ENCODE measurements around the gene MFNG.
A peak's percentile ranks its signal among the peaks of the same experiment; 100 is the strongest.

Gene MFNG

DNA sequence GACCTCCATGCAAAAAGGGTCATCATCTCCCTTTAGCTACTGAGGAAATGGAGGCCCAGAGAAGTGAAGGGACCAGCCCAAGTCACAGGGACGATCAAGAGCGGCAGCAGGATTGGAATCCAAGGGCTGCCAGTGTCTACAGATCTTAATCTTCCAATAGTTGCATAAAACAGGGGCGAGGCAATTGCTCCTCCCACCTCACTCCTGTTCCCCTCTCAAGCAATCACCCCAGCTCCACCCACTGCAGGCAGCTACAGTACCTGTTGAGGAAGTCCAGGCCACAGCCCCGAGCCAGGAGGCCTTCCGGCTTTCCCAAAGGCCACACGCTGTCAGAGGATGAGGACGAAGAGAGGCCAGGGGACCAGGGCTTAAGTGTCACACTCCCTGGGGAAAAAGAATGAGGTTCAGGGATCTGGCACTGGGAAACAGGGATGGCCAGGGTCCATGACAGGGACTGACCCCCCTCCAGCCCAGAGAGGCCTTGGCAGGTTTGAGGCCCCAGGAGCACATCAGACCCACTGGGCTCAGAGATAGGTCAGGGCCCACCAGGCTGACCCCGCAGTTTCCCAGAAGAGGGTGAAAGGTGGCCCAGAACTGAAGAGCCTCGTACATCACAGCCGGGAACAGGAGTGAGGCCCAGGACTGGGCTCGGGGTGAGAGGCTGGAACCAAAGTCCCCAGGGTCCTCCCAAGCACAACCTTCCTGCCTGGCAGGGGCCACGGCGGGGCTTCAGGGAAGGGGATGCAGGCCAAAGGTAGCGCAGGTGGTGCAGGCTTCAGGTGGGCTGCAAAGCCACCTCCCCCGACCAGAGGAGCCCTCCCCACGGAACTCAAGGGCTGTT is 16.4 kb upstream of the MFNG start:
- Mint-ChIP-seq H3K27ac (no peak overlapping the region), H3K4me1 (peaks cover 13% of the 10 kb centered on the region), H3K4me3 (no peak overlapping the region), H3K36me3 (no peaks in the 10 kb centered on the region), H3K9me3 (no peaks in the 10 kb centered on the region), H3K27me3 (no peaks in the 10 kb centered on the region)

DNA sequence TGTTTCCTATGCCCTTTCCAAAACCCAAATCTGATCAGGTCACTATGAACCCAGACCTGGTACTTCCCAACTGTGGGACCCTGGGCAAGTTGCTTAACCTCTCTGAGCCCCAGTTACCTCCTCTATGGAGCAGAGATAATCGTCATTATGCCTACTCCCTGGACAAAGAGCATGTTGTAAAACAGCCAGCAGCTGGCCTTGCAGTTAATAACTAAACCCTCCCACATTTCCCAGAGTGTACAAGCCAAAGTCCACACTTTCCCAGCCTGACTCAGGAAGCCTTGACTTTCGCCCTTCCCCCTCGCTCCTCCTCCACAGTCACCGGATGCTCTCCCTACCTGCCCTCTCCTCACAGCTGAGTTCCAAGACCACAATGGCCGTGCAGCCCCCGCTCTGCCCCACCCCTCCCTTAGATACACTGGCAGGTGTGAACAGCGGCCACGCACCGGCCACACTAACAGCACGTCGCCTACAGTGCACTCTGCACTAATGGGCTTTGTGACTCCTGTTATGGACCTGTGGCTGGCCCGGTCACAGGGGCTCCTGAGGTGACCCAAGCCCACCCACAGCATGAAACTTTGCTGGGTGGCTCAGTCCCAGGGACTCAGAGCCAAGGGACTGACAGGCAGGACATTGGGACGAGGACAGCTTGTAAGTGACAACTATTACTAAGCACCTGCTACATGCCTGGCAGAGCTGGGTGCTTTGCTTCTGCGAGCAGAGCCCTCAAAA is 15.6 kb upstream of the MFNG start:
- Mint-ChIP-seq H3K4me3 (peak overlapping the region; percentile 36), H3K27ac (no peak overlapping the region), H3K9me3 (no peaks in the 10 kb centered on the region), H3K4me1 (peaks cover 13% of the 10 kb centered on the region), H3K27me3 (no peaks in the 10 kb centered on the region), H3K36me3 (no peaks in the 10 kb centered on the region)

DNA sequence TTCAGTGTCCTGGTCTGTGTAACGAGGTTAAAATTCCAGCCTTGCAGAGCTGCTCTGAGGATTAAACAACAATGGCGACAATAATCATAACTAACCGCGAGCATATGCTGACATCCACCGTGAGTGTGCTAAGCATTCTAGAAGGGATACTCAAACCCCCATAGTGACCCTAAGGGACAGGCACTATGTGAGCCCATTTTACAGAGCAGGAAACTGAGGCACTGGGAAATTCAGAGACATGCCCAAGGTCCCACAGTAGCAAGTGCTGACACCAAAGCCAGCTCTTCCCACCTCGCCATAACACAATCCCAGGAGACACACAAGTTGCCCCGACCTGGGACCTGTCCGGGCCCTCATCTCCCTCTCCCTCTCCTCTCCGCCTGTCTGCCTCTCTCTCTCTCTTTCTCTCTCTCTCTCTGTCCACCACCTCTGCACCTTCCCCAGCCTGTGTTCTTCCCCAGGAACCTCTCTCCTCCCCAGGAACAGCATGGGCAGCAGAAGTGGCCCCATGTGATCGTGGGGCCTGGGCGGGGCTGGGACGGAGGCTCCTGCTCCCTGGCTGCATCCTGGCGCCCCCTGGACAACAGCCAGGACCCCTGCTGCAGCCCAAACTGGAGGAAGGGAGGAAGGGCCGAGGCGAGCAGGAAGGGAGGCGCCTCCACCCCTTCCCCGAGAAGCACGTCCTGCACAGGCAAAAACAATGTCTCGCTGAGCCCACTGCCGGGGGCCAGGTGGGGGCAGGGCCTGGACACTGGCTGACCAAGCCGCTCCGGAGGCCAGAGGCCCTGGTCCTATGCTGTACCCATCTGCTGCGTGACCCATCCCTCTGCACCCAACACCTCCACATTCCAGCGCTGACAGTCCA is 14.8 kb upstream of the MFNG start:
- H3K4me1 Mint-ChIP-seq: peaks cover 13% of the 10 kb centered on the region
- H3K36me3 Mint-ChIP-seq: no peaks in the 10 kb centered on the region
- no peak overlapping the region for H3K4me3 Mint-ChIP-seq
- no peaks in the 10 kb centered on the region for H3K9me3 Mint-ChIP-seq
- no peak overlapping the region for H3K27ac Mint-ChIP-seq
- H3K27me3 Mint-ChIP-seq: no peaks in the 10 kb centered on the region

DNA sequence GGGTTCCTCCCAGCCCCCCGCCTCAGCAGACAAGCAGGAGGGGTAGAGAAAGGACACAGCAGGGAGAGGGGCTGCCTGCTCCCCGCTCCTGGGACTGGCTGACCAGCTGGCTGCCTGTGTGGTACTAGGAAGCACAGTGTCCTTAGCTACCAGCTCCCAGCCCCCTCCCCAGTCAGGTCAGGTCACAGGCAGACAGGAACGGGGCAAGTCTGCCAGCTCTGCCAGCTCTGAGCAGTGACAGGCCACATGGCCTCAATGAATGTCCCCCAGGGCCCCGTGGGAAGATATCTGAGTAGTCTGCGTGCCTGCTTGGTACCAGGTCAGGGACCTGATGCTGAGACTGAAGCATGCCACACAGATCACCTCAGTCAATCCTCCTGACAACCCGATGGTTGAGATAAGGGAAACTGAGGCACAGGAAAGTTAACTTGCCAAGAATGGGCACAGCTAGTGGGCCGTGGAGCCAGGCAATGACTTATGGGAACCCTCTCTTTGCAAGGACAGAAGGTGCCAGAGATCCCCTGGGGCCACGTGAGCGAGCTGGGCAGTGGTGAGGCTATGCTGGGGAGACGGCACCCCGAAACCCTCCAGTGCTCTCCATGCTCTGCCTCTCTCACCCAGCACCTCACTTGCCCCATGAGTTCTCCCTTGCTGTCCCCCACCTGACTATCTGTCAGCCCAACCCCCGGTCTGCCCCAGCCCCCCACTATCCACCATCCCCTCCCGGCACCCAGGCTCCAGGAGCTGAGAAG is 13.8 kb upstream of the MFNG start:
- H3K9me3 Mint-ChIP-seq: no peaks in the 10 kb centered on the region
- no peak overlapping the region for H3K4me3 Mint-ChIP-seq
- no peaks in the 10 kb centered on the region for H3K36me3 Mint-ChIP-seq
- no peak overlapping the region for H3K27ac Mint-ChIP-seq
- peaks cover 13% of the 10 kb centered on the region for H3K4me1 Mint-ChIP-seq
- H3K27me3 Mint-ChIP-seq: no peaks in the 10 kb centered on the region

DNA sequence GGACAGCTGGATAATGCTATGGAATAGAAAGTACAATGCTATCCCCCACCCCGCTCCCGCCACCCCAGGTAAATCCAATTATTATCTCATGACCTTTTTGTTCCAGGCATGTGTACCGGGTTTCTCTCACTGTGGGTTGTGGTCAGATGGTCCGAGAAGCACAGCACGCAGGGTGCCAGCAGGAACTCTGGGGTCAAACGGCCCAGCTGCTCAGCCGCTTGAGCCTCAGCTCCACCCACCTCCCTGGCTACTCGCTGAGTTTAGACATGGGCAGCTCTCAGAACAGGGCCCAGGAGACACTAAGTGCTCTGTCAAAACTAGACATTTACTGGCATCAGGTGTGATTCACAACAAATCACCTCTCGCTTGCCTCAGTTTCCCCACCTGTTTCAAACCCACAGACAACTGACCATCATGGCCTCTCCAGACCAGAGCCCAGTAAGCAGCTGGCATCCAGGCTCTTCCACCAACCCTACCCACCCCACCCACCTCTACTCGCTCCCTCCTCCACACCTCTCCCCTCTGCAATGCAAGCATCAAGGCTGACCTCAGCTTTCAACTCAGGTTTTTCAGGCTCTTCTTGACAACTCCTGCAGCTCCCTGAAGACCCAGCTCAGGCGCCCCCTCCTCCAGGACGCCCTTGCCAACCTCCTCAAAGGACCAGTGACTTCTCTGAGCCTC is 13.0 kb upstream of the MFNG start:
- Mint-ChIP-seq H3K4me3 (no peak overlapping the region), H3K9me3 (no peaks in the 10 kb centered on the region), H3K4me1 (peaks cover 13% of the 10 kb centered on the region)

DNA sequence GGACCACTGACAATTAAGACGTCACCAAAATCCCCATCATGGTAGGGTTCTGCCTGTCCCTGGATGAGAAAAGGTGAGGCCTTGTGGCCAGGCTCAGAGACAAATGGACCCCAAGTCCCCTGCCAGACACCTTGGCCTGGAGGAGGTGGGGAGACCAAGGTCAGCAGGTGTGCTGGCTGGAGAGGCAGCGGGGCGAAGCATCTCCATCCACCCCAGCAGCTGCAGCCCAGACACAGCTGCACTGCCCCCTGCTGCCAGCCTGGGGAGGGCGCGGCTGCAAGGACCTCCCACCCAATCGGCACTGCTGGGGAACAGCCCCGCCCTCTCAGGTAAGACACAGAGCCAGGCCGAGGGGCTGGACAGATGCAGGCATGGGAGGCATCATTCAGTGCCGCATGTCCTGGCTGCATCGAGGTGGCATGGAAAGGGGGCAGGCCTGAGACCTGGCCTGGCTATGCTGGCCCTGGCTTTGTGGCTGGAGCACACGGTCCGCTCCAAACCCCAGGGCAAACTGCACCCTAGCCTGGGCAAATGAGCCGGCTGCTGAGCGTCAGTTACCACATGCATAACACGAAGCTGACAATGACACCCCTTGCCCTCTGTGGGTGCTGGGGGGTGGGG is 12.2 kb upstream of the MFNG start:
- H3K4me1 Mint-ChIP-seq: peaks cover 18% of the 10 kb centered on the region
- H3K9me3 Mint-ChIP-seq: no peaks in the 10 kb centered on the region
- no peak overlapping the region for H3K27ac Mint-ChIP-seq
- H3K36me3 Mint-ChIP-seq: no peaks in the 10 kb centered on the region
- no peak overlapping the region for H3K4me3 Mint-ChIP-seq
- H3K27me3 Mint-ChIP-seq: no peaks in the 10 kb centered on the region

More for the DNA sequence above, 13.0 kb upstream of the MFNG start:
- Mint-ChIP-seq H3K27me3 (no peaks in the 10 kb centered on the region), H3K36me3 (no peaks in the 10 kb centered on the region), H3K27ac (no peak overlapping the region)

DNA sequence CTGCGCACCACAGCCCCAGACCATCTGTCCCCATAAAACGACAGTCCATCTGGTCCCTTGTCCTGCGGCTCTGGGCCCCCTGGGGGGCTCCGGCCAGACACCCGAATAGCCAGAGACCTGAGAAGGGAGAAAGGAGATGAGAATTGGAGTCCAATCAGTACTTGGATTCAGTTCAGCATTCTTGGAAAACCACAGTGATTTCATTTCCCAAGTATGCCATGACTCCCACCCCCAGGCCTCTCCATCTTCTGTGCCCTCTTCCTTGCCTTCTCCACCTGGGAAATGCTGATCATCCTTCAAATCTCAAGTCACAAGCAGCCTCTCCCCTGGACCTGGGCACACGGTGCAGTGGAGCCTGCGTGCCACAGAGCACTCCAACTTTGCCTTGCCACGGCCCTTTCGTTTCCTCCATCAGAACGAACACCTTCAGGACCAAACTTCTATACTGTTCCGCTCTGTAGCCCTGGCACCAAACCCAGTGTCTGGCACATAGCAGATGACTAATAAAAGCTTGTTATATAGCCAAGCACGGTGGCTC is 10.9 kb upstream of the MFNG start:
- Mint-ChIP-seq H3K4me1 (peaks cover 21% of the 10 kb centered on the region), H3K4me3 (no peak overlapping the region), H3K27me3 (no peaks in the 10 kb centered on the region), H3K27ac (no peak overlapping the region), H3K9me3 (no peaks in the 10 kb centered on the region), H3K36me3 (no peaks in the 10 kb centered on the region)

DNA sequence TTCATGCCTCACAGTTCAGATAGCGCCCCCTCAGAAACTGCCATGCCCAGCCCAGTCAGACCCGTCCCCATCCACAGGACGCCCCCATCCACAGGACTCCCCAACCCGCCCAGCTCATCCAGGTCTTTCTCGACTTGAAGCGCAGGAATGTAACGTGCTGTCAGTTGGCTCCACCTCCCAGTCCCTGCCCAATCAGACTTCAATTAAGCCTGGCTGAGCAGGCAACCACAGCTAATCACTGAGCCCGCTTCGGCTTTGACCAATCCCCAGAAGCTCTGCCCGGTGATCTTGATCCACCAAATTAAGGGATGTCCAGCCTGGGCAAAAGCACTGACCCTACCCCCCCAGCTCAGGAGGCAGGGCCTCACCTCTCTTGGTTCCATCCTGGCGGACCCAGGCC is 10.5 kb upstream of the MFNG start:
- Mint-ChIP-seq H3K9me3 (no peaks in the 10 kb centered on the region), H3K4me3 (no peak overlapping the region), H3K27me3 (no peaks in the 10 kb centered on the region), H3K4me1 (peaks cover 18% of the 10 kb centered on the region), H3K27ac (no peak overlapping the region), H3K36me3 (no peaks in the 10 kb centered on the region)

DNA sequence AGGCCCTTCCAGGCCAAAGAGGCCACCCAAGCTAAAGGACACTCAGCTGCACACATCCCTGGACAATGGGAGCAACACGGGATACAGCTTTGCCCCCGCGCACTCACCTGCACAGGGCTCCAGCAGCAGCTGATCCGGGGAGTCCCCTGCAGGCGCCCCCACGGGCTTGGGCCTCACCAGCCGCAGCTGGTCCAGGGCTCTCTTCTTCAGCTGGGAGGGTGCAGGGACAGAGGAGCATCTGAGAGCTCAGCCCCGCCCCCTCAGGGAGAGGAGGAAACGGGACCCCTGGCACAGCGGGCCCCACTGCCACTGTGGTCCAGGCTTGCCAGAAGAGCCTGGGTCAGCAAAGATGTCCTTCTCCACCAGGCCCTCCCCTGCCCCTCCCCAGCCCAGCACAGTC is 7.8 kb upstream of the MFNG start:
- Mint-ChIP-seq H3K36me3 (no peaks in the 10 kb centered on the region), H3K4me1 (peaks cover 40% of the 10 kb centered on the region), H3K27ac (no peak overlapping the region), H3K27me3 (no peaks in the 10 kb centered on the region), H3K4me3 (no peak overlapping the region), H3K9me3 (no peaks in the 10 kb centered on the region)

DNA sequence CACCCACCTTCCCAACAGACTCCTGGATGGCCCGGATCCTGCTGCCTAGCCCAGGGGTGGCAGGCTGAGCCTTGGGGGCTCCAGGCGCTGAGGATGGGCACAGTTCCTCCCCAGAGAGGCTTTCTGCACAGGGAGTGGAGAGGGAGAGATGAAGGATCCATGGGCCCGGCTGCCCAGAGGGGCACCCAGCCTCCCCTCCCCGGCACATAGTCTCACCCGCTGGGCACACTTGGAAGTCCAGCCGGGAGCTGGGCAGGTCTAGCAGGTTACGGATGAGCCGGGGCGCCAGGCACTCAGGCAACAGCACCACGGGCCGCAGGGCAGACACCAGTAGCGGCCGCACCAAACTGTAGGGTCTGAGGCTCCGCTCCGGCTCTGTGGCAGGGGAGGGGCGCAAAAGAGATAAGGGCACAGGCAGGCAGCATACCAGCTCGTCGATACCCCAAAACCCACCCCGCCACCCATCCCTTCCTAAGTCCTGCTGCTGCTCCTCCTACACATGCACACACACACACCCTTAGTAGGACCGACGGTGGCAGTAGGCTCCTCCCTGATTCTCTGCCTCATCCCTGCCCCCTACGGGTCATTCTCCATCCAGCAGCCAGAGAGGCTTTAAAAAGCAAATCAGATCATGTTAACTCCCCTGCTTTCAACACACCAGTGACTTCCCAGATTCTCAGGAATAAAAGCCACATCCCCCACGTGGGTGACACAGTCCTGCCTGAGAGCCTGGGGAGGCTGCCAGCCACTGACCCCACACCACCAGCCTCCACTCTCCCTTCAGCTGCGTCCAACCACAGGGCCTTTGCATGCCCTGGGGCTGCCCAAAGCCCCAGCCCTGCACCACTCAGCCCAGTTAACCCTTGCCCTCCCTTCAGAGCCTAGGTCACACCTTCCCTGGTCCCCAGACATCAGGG is 6.5 kb upstream of the MFNG start:
- peak overlapping the region; percentile 42 for H3K27ac Mint-ChIP-seq
- H3K9me3 Mint-ChIP-seq: no peaks in the 10 kb centered on the region
- no peaks in the 10 kb centered on the region for H3K36me3 Mint-ChIP-seq
- peaks cover 51% of the 10 kb centered on the region for H3K4me1 Mint-ChIP-seq
- H3K27me3 Mint-ChIP-seq: no peaks in the 10 kb centered on the region
- H3K4me3 Mint-ChIP-seq: no peak overlapping the region

DNA sequence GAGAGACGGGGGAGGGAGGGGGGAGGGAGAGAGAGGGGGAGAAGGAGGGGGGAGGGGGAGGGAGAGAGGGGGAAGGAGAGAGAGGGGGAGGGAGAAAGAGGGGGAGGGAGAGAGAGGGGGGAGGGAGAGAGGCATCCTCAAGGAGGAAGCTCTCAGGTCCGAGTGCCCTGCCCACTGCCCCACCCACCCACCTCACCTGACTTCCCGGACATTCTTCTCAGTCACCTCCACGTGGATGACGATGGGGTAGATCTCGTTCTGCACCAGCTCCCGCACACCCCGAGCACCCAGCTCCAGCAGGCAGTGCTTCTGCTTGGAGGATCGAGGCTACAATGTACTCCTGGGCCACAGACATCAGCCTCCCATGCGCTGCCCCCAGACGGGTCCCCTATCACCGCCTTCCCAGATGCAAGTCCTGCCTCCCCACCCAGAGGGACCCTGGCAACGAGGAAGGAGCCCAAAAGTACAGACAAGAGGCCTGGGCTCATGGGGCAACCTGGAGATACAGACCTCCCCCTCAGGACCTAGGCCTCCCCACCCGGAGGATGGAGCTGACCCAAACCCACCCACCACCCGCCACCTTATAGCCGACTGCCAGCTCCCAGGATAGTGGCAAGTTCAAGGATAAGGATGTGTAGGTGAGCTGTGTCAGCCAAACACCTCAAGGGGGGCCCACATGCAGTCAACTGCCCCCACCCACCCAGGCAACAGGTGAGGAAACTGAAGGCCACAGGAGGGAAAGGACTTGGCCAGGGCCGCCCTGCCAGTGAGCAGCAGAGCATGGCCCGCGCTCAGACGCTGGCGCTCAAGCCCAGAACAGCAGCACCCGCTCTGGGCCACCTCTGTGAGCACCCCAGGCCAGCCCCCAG is 5.6 kb upstream of the MFNG start:
- H3K27me3 Mint-ChIP-seq: no peaks in the 10 kb centered on the region
- no peak overlapping the region for H3K4me3 Mint-ChIP-seq
- H3K36me3 Mint-ChIP-seq: no peaks in the 10 kb centered on the region
- no peak overlapping the region for H3K27ac Mint-ChIP-seq
- no peaks in the 10 kb centered on the region for H3K9me3 Mint-ChIP-seq
- H3K4me1 Mint-ChIP-seq: peaks cover 60% of the 10 kb centered on the region

DNA sequence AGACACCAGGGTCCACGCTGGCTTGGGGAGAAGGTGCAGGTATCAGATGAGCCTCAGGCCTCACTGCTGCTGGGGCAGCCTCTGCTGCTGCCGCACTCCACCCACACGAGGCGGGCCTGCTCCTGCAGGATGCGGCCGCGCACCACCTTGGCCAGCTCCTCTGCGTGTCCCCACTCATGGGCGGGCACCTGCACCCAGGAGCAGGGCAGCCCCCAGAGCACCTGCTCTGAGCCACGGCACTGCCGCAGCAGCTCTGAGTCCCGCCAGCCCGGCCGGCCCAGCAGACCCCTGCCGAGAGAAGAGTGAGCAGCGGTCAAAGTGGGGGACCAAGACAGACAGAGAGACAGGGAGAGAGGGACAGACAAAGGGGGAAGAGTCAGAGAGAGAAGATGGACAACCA is 4.9 kb upstream of the MFNG start:
- H3K4me1 Mint-ChIP-seq: peaks cover 65% of the 10 kb centered on the region
- no peaks in the 10 kb centered on the region for H3K27me3 Mint-ChIP-seq
- no peak overlapping the region for H3K4me3 Mint-ChIP-seq
- peak overlapping the region; percentile 74 for H3K27ac Mint-ChIP-seq
- no peaks in the 10 kb centered on the region for H3K9me3 Mint-ChIP-seq
- H3K36me3 Mint-ChIP-seq: no peaks in the 10 kb centered on the region

DNA sequence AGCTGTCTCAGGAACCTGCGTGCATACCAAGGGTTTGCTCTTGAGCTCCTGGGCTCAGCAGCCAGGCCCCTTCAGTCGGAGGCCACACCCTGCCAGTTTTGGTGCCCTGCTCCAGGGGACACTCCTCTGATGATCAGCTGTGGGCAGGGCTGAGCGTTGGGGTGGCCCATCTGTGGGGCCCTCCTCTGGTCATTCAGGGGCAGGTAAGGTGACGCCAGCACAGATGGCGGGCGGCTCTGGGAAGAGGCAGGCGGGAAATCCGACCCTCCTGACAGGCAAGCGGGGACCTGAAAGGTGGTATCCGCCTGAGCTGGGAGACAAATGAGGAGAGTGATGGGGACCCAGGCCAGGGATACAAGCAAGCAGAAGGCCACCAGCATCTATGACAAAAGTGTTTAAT is 3.8 kb upstream of the MFNG start:
- H3K27me3 Mint-ChIP-seq: no peaks in the 10 kb centered on the region
- H3K27ac Mint-ChIP-seq: peak overlapping the region; percentile 68
- H3K4me3 Mint-ChIP-seq: no peak overlapping the region
- no peaks in the 10 kb centered on the region for H3K36me3 Mint-ChIP-seq
- no peaks in the 10 kb centered on the region for H3K9me3 Mint-ChIP-seq
- peaks cover 65% of the 10 kb centered on the region for H3K4me1 Mint-ChIP-seq
